ENCODE results near the gene RGS19. TPM values are rescaled to one million over a fixed set of nuclear protein-coding genes. Genes with fewer than 3 reads are reported as not detected.

The RGS19 gene
- total and polyA plus RNA-seq, 2 of the 8 experiments (the other 6 are each of a cell fraction or from before 2014, with no cell fraction given): 12.7 to 16.8 TPM

DNA sequence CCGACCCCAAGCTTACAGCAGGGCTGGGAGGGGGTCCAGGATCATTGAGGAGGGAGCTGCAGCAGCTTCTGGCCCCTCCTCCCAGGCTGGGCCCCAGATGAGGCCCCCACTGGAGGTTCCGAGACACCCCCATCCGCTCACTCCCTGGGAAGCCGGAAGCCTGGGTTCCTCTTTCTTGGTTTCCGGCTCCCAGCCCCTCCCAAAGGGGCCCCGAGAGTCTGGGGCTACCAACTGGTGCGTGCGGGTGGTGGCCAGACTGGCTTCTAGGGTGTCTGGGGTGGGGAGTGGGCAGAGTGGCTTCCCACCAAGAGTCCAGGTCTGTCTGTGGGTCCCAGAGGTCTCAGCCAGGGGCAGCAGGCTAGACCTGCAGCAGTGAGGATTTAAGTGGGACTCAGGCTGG lies 2.2 kb downstream of the RGS19 start (continued):
- TF ChIP-seq PHF8 (conservative IDR thresholded peaks at IDR 0.05; ENCODE audit: low read depth, low read length) (no peak), NRF1 (IDR thresholded peaks at IDR 0.05; ENCODE audit: low read depth, low read length) (no peak), EP300 (IDR thresholded peaks at IDR 0.05; ENCODE audit: borderline replicate concordance in 1 of 2, low read depth in 2 of 2, low read length in 2 of 2) (no peak), CHD1 (IDR thresholded peaks at IDR 0.05; ENCODE audit: low read depth, low read length) (no peak)
- TF ChIP-seq, protein P1, sequence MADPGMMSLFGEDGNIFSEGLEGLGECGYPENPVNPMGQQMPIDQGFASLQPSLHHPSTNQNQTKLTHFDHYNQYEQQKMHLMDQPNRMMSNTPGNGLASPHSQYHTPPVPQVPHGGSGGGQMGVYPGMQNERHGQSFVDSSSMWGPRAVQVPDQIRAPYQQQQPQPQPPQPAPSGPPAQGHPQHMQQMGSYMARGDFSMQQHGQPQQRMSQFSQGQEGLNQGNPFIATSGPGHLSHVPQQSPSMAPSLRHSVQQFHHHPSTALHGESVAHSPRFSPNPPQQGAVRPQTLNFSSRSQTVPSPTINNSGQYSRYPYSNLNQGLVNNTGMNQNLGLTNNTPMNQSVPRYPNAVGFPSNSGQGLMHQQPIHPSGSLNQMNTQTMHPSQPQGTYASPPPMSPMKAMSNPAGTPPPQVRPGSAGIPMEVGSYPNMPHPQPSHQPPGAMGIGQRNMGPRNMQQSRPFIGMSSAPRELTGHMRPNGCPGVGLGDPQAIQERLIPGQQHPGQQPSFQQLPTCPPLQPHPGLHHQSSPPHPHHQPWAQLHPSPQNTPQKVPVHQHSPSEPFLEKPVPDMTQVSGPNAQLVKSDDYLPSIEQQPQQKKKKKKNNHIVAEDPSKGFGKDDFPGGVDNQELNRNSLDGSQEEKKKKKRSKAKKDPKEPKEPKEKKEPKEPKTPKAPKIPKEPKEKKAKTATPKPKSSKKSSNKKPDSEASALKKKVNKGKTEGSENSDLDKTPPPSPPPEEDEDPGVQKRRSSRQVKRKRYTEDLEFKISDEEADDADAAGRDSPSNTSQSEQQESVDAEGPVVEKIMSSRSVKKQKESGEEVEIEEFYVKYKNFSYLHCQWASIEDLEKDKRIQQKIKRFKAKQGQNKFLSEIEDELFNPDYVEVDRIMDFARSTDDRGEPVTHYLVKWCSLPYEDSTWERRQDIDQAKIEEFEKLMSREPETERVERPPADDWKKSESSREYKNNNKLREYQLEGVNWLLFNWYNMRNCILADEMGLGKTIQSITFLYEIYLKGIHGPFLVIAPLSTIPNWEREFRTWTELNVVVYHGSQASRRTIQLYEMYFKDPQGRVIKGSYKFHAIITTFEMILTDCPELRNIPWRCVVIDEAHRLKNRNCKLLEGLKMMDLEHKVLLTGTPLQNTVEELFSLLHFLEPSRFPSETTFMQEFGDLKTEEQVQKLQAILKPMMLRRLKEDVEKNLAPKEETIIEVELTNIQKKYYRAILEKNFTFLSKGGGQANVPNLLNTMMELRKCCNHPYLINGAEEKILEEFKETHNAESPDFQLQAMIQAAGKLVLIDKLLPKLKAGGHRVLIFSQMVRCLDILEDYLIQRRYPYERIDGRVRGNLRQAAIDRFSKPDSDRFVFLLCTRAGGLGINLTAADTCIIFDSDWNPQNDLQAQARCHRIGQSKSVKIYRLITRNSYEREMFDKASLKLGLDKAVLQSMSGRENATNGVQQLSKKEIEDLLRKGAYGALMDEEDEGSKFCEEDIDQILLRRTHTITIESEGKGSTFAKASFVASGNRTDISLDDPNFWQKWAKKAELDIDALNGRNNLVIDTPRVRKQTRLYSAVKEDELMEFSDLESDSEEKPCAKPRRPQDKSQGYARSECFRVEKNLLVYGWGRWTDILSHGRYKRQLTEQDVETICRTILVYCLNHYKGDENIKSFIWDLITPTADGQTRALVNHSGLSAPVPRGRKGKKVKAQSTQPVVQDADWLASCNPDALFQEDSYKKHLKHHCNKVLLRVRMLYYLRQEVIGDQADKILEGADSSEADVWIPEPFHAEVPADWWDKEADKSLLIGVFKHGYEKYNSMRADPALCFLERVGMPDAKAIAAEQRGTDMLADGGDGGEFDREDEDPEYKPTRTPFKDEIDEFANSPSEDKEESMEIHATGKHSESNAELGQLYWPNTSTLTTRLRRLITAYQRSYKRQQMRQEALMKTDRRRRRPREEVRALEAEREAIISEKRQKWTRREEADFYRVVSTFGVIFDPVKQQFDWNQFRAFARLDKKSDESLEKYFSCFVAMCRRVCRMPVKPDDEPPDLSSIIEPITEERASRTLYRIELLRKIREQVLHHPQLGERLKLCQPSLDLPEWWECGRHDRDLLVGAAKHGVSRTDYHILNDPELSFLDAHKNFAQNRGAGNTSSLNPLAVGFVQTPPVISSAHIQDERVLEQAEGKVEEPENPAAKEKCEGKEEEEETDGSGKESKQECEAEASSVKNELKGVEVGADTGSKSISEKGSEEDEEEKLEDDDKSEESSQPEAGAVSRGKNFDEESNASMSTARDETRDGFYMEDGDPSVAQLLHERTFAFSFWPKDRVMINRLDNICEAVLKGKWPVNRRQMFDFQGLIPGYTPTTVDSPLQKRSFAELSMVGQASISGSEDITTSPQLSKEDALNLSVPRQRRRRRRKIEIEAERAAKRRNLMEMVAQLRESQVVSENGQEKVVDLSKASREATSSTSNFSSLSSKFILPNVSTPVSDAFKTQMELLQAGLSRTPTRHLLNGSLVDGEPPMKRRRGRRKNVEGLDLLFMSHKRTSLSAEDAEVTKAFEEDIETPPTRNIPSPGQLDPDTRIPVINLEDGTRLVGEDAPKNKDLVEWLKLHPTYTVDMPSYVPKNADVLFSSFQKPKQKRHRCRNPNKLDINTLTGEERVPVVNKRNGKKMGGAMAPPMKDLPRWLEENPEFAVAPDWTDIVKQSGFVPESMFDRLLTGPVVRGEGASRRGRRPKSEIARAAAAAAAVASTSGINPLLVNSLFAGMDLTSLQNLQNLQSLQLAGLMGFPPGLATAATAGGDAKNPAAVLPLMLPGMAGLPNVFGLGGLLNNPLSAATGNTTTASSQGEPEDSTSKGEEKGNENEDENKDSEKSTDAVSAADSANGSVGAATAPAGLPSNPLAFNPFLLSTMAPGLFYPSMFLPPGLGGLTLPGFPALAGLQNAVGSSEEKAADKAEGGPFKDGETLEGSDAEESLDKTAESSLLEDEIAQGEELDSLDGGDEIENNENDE (IDR thresholded peaks at IDR 0.05; ENCODE audit: insufficient replicate concordance, low read length): no peak
